Activated T-helper 17 cell treated with anti-CD3 and anti-CD28 coated beads, Interleukin-2, amount 50 U/mL, for 72 hours (primary cell): ENCODE results near the gene PTBP3. TPM values are rescaled to one million over a fixed set of nuclear protein-coding genes. Genes with fewer than 3 reads are reported as not detected.

ENCODE experiments used
- ATAC-seq: fragments of 150-1000 bp; cut with Tn5 transposase; replicated peaks from 2 replicates; pipeline ENCODE4 v1.10.0; 2021; ENCODE audit warnings: mild to moderate bottlenecking, moderate library complexity
- H3K27ac Mint-ChIP-seq: one replicate; pipeline ENCODE4 v1.8.0; 2022; ENCODE audit warnings: mixed read lengths
- H3K27me3 Mint-ChIP-seq: one replicate; pipeline ENCODE4 v1.8.0; 2022; ENCODE audit warnings: mixed read lengths
- H3K36me3 Mint-ChIP-seq: one replicate; pipeline ENCODE4 v1.8.0; 2022; ENCODE audit warnings: low read depth, mild to moderate bottlenecking, mixed read lengths
- H3K4me1 Mint-ChIP-seq: one replicate; pipeline ENCODE4 v1.8.0; 2022; ENCODE audit warnings: mixed read lengths
- H3K4me3 Mint-ChIP-seq: one replicate; pipeline ENCODE4 v1.8.0; 2022; ENCODE audit warnings: mild to moderate bottlenecking, mixed read lengths
- H3K9me3 Mint-ChIP-seq: one replicate; pipeline ENCODE4 v1.8.0; 2022; ENCODE audit warnings: mixed read lengths
- total RNA-seq, 2 donors: library from RNA; stranded (reverse); gene quantifications; one replicate each; pipeline ENCODE4 v1.2.3, GENCODE V29; 2022

The PTBP3 gene
- total RNA-seq, 2 donors from 2014 or later: 83.5 to 117 TPM

DNA sequence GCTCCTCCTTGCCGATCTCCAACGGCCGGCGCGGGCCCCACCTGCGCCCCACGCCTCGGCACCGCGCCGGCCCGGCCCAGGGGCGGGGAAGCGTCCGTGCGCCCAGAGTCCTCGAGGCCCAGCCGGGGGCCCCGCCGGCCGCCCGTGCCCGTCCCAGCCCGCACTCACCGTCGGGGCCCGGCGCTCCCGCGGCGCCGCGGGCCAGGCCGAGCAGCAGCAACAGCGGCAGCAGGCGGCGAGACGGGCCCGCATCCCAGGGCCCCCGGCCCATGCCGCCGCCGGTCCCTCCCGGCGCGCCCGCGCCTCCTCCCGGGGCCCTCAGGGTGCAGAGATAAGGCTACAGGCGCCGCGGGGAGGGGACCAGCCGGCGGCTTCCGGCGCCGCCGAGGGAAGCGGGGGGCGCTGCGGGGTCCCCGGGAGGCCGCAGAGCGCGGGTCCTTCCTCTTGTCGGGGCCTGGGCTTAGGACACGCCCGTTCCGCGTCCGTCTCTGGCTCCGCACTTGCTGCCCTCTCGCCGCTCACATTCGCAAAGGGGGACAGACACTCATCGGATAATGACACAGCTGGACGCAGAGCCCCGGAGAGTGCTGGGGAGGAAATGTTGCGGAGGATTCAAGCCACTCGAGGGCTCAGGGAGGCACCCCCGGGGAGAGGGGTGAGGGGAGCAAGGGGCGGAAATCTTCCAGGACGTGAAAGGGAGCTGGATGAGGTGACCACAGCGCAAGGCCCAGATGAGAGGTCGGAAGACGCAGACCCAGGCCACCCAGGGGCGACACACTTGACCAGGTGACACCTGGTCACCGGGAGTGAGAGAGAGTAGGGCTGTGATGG is 158.2 kb downstream of the PTBP3 start, which contains the start of gene SUSD1:
TSS of gene SUSD1 (minus strand) at position 333 of the 831 bp plus-strand sequence. CDS start at position 271, 62 bp downstream.
- Mint-ChIP-seq H3K36me3 (no peaks in the 10 kb centered on the region), H3K4me1 (peaks cover 30% of the 10 kb centered on the region), H3K27ac (peak within 1 kb of the TSS; percentile 69), H3K27me3 (no peaks in the 10 kb centered on the region), H3K9me3 (no peaks in the 10 kb centered on the region), H3K4me3 (peak within 1 kb of the TSS; percentile 79)
- peak; percentile 57 for ATAC-seq

DNA sequence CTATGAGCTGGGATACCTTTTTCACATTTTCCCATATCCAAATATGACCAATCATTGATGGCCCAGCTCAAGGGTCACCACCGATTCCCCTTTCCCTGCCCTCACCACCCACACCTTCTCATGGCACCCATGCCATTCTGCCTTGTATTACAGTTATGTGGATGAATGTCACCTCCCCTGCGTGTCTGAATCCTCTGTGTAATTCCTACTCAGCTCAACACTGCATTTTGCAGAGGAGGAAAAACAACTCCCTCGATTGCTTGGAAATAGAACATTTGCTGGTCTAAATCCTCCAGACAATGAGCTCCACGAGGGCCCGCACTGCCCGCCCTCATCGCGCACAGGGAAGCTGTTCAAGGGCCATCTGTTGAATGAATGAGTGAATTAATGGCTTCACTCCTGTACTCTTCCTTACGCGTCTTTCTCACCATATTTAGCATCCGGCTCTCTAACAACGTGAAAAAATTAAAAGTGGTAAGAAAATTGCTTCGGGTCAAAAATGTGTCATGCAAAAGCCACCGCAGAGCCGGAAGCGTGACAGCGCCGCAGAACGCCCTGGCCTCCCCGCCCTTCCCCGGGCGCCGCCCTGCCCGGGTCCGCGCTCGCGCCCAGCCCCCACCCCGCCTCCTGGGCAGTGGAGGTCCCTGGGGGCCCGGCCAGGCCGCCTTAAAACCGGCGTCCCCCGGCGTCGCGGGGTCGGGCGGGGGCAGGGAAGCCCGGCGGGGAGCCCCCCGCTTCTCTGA is 159.0 kb downstream of the PTBP3 start:
- Mint-ChIP-seq H3K4me3 (peak overlapping the region; percentile 79), H3K27me3 (no peaks in the 10 kb centered on the region)

DNA sequence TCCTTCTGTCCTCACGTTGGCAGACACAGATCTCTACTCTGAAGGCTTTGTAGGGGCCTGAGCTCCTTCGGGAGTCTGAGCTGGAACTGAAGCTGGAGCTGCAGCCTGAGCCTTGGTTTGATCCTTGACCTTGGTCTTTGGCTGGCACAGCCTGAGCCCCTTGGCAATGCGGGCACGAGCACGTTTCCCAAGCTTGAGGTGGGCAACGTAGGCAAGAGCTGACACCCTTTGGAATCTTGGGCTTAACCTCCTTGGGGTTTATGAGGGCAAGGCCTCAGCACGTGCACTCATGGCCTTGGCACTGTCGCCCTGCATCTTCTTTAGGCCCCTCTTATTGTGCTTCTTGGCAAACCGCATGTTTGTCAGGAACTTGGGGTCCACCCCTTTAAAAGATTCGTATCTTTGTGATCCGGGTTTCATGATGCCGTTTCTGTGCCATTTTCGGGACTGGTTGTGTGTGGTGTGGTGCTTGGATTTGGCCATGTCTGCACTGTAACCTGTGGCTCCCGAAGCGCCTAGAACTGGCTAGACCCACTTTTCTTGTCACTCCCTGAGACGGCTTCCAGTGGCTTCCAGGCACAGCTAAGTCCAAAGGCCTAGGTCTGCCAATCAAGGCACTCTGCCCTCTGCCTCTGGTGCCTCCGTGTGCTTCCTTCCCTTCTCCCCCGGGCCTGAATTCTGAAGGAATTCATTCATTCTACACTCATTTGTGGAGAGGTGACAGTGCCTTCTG is 159.8 kb downstream of the PTBP3 start:
- no peaks in the 10 kb centered on the region for H3K36me3 Mint-ChIP-seq
- no peak overlapping the region for H3K27ac Mint-ChIP-seq
- no peak for ATAC-seq
- H3K27me3 Mint-ChIP-seq: no peaks in the 10 kb centered on the region
- H3K4me3 Mint-ChIP-seq: peak overlapping the region; percentile 79
- H3K9me3 Mint-ChIP-seq: no peaks in the 10 kb centered on the region
- peaks cover 33% of the 10 kb centered on the region for H3K4me1 Mint-ChIP-seq

More for the DNA sequence above, 159.0 kb downstream of the PTBP3 start:
- Mint-ChIP-seq H3K27ac (peak overlapping the region; percentile 69), H3K4me1 (peaks cover 29% of the 10 kb centered on the region), H3K36me3 (no peaks in the 10 kb centered on the region), H3K9me3 (no peaks in the 10 kb centered on the region)
- ATAC-seq: peak; percentile 94

DNA sequence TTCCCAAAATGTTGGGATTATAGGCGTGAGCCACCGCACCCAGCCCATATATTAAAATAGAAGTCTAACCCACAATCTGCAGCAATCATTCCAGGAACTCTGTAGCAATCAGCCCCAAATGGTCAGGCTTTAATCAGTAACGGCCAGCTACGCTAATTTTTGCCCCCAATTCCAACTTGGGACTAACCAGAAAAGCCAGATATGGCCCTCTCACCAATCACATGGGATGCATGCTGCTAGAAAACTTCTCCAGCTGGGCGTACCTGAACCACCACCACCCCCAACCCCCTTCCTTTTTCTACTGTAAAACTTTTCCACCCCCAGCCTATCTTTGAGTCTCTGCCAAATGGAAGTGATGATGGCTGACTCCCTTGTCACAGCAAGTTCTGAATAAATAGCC is 162.5 kb downstream of the PTBP3 start:
- Mint-ChIP-seq H3K9me3 (no peaks in the 10 kb centered on the region), H3K4me3 (no peak overlapping the region), H3K27ac (no peak overlapping the region), H3K4me1 (peaks cover 34% of the 10 kb centered on the region), H3K36me3 (no peaks in the 10 kb centered on the region), H3K27me3 (no peaks in the 10 kb centered on the region)
- no peak for ATAC-seq

DNA sequence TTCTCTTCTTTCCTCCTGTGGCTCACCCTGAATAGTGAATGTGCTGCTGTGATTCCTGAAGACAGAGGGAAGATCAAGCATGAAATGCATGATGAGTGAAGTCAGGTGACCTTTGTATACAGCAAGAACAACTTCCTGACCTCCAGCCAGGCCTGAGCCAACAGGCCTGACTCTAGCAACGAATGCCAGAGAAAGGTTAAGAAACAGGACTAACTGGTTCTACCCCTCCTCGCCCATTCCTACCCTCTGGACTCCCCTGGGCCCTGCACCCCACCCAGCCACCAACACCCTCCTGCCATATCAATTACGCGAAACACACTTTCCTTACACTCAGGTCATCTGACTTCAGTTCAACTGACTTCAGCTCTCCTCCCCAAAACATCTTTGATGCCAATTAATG is 163.2 kb downstream of the PTBP3 start:
- Mint-ChIP-seq H3K27me3 (no peaks in the 10 kb centered on the region), H3K36me3 (no peaks in the 10 kb centered on the region), H3K9me3 (no peaks in the 10 kb centered on the region), H3K4me1 (peaks cover 30% of the 10 kb centered on the region), H3K4me3 (no peak overlapping the region), H3K27ac (no peak overlapping the region)
- no peak for ATAC-seq

GRCh38 chr9:112169368-112169767 is 164.1 kb downstream of the PTBP3 start:
- H3K27ac Mint-ChIP-seq: no peak overlapping the region
- H3K9me3 Mint-ChIP-seq: no peaks in the 10 kb centered on the region
- H3K36me3 Mint-ChIP-seq: no peaks in the 10 kb centered on the region
- ATAC-seq: no peak
- no peak overlapping the region for H3K4me3 Mint-ChIP-seq
- peaks cover 29% of the 10 kb centered on the region for H3K4me1 Mint-ChIP-seq
- H3K27me3 Mint-ChIP-seq: no peaks in the 10 kb centered on the region

- no peaks in the 10 kb centered on the region for H3K36me3 Mint-ChIP-seq
- H3K27ac Mint-ChIP-seq: no peak overlapping the region
- H3K27me3 Mint-ChIP-seq: no peaks in the 10 kb centered on the region
- peak; percentile 60 for ATAC-seq
- no peak overlapping the region for H3K4me3 Mint-ChIP-seq
- H3K4me1 Mint-ChIP-seq: peaks cover 23% of the 10 kb centered on the region
- no peaks in the 10 kb centered on the region for H3K9me3 Mint-ChIP-seq
These were observed 165.2 kb downstream of the PTBP3 start for GRCh38 chr9:112168197-112168596.

Other genes with a start within 250 kb of the PTBP3 start
- gene SUSD1, start 158.3 kb downstream of the PTBP3 start, total RNA-seq: 1 to 10 TPM; 1.8 to 6.3 TPM
- 10 to 100 TPM; 23.4 to 38.1 TPM for gene HSDL2, start 46.5 kb upstream of the PTBP3 start, total RNA-seq
- 10 to 100 TPM; 10.0 to 12.5 TPM for gene KIAA1958, start 153.2 kb upstream of the PTBP3 start, total RNA-seq